ENCODE results near the gene KCTD2. TPM values are rescaled to one million over a fixed set of nuclear protein-coding genes. Genes with fewer than 3 reads are reported as not detected.

KCTD2 gene
- total RNA-seq, 5 donors from 2014 or later (not counting 1 experiment from before 2014, with no cell fraction given): 22.0 to 32.8 (median 29.0) TPM

DNA sequence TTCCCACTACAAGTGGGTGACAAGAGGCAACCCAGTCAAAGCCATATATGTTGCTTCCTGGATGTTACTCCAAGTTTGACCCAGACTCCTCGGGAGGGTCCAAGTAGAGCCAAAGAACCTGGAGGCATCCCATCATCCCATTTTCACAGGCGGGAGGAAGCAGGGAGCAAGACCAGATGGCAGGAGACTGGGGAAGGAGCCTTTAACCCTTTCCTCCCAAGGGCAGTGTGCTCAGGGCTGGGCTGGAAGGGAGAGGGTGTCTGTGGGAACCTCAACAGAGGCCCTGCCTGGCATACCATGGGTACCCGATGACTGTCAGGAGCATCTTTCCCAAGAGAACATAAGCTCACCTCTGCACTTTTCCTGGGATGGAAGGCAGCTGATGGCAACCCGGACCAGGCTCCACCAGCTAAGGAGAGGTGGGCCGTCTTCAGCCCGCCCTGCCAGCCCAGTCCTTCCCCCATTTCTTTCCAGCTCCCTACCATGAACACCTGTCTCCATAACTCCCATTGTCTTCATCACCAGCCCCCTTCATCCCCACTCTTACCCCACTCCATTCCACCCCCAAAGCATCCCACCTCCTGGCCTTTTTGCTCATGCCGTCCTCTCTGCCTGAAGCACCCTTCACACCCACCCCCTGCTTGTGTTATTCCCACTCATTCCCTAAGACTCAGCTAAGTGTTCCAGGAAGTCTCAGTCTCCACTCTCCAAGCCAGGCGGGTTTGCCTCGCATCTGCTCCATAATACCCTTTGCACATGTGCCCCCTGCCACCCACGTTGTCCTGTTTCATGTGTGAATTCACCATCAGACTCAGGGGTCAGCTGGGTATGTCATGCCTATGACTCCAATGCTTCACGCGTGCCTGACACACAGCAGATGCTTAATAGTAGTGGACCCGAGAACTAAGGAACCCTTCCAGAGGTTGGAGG lies 34.9 kb downstream of the KCTD2 start:
- H3K9me3 ChIP-seq: no peaks in the 10 kb centered on the region
- no peaks in the 10 kb centered on the region for H3K36me3 ChIP-seq (ENCODE audit: control insufficient read depth in 2 of 2, extremely low read depth in 1 of 2, insufficient read depth in 1 of 2, low read length in 1 of 2)
- ATAC-seq (replicated peaks in 1 of 4) (no peak), DNase-seq (no peak)
- Mint-ChIP-seq H3K27ac (no peak overlapping the region), H3K27me3 (no peaks in the 10 kb centered on the region), H3K36me3 (no peaks in the 10 kb centered on the region), H3K4me1 (peaks cover 27 to 47% (median 35%) of the 10 kb centered on the region in 3 donors), H3K4me3 (no peak overlapping the region), H3K9me3 (no peaks in the 10 kb centered on the region)
- H3K4me3 ChIP-seq (ENCODE audit: control insufficient read depth in 1 of 2, extremely low read depth in 1 of 2, low read length in 1 of 2): no peak overlapping the region
- H3K4me1 ChIP-seq (ENCODE audit: control insufficient read depth in 1 of 2, extremely low read depth in 1 of 2, insufficient read depth in 2 of 2, low read length in 2 of 2): peaks cover 6 to 41% of the 10 kb centered on the region in 2 experiments
- no peak overlapping the region for H3K27ac ChIP-seq (ENCODE audit: low read length)
- CTCF ChIA-PET: interaction anchor here in 1 of 2 donors (0.7 kb wide), 1 partner anchor 44 kb away, joined by 3 read pairs; no protein-coding TSS in a partner anchor
- POLR2A ChIA-PET: interaction anchor here in 1 of 2 donors (0.7 kb wide), 1 partner anchor 67 kb away, joined by 3 read pairs; no protein-coding TSS in a partner anchor
- 88% methylated on average over 10 of the region's 13 CpGs for WGBS (ENCODE audit: insufficient coverage)
- peaks cover 0 to 20% of the 10 kb centered on the region in 2 experiments for H3K27me3 ChIP-seq (replicated peaks in 1 of 2; ENCODE audit: control insufficient read depth in 2 of 2, extremely low read depth in 1 of 2, insufficient read depth in 2 of 2, low read length in 1 of 2)

DNA sequence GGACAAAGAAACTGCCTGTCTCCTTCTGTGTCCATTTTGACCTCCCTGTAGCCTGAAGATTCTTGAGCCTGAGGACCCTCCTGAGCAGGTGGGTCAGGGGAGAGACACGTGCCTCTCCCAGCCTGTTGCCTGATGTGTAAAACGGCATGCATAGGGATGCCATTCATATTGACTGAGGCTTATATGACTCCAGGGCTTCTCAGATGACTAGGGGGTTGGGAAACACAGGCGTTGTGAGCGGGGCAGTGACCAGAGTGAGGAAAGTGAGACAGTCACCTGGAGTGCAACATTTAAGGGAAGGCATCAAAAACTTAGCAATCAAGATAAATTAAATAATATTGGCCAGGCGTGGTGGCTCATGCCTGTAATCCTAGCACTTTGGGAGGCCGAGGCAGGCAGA lies 35.7 kb downstream of the KCTD2 start:
- Histone ChIP-seq H3K27ac (ENCODE audit: low read length) (no peak overlapping the region), H3K4me1 (ENCODE audit: control insufficient read depth in 1 of 2, extremely low read depth in 1 of 2, insufficient read depth in 2 of 2, low read length in 2 of 2) (peaks cover 6 to 41% of the 10 kb centered on the region in 2 experiments), H3K27me3 (replicated peaks in 1 of 2; ENCODE audit: control insufficient read depth in 2 of 2, extremely low read depth in 1 of 2, insufficient read depth in 2 of 2, low read length in 1 of 2) (peaks cover 0 to 19% of the 10 kb centered on the region in 2 experiments), H3K9me3 (no peaks in the 10 kb centered on the region), H3K36me3 (ENCODE audit: control insufficient read depth in 2 of 2, extremely low read depth in 1 of 2, insufficient read depth in 1 of 2, low read length in 1 of 2) (no peaks in the 10 kb centered on the region), H3K4me3 (ENCODE audit: control insufficient read depth in 1 of 2, extremely low read depth in 1 of 2, low read length in 1 of 2) (no peak overlapping the region)
- no peaks in the 10 kb centered on the region for H3K27me3 Mint-ChIP-seq
- no peak for ATAC-seq (replicated peaks in 1 of 4)
- H3K36me3 Mint-ChIP-seq: no peaks in the 10 kb centered on the region
- no peak overlapping the region for H3K4me3 Mint-ChIP-seq
- ChIA-PET CTCF (no interaction called here), POLR2A (no interaction called here)
- H3K9me3 Mint-ChIP-seq: no peaks in the 10 kb centered on the region
- peak overlapping the region in 1 of 2 donors; percentile 71 for H3K27ac Mint-ChIP-seq
- peaks cover 34 to 47% (median 36%) of the 10 kb centered on the region in 3 donors for H3K4me1 Mint-ChIP-seq
- no peak for DNase-seq
- WGBS (ENCODE audit: insufficient coverage): 85% methylated on average over 2 of the region's 6 CpGs

DNA sequence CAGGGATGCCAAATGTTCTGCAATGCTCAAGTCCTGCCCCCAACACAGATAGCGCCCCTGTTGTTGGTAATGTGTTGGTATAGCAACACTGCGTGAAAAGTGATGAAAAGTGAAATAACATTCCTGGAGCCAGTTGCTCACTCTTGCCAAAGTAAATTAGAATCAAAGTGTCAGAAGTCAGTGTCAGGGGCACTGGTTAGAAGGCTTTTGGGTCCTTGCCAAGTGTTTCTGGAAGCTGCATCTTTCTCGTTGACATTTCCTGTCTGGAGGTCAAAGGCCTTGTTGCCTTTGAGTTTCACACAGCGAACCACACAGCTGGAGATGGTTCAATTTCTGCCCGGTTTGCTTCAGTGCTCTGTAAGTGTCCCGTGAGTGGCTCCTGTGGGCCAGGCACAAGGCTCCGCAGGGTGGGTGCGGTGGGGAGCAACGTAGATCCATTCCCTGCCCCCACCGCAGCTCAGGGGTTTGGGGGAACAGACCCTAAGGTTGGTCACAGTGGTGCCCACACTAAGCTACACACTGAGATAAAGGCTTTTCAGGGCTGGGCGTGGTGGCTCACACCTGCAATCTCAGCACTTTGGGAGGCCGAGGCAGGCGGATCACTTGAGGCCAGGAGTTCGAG lies 37.1 kb downstream of the KCTD2 start:
- peak overlapping the region in 1 of 3 donors; percentile 40 for H3K4me3 Mint-ChIP-seq
- H3K4me1 Mint-ChIP-seq: peaks cover 34 to 46% (median 45%) of the 10 kb centered on the region in 3 donors
- WGBS (ENCODE audit: insufficient coverage): 56% methylated on average over 8 of the region's 14 CpGs
- peak overlapping the region; percentile 80 to 81 for H3K27ac Mint-ChIP-seq
- Histone ChIP-seq H3K4me1 (ENCODE audit: control insufficient read depth in 1 of 2, extremely low read depth in 1 of 2, insufficient read depth in 2 of 2, low read length in 2 of 2) (peaks cover 12 to 40% of the 10 kb centered on the region in 2 experiments), H3K27ac (ENCODE audit: low read length) (peak overlapping the region; percentile 61), H3K4me3 (ENCODE audit: control insufficient read depth in 1 of 2, extremely low read depth in 1 of 2, low read length in 1 of 2) (no peak overlapping the region), H3K36me3 (ENCODE audit: control insufficient read depth in 2 of 2, extremely low read depth in 1 of 2, insufficient read depth in 1 of 2, low read length in 1 of 2) (no peaks in the 10 kb centered on the region), H3K27me3 (replicated peaks in 1 of 2; ENCODE audit: control insufficient read depth in 2 of 2, extremely low read depth in 1 of 2, insufficient read depth in 2 of 2, low read length in 1 of 2) (peaks cover 0 to 6% of the 10 kb centered on the region in 2 experiments), H3K9me3 (no peaks in the 10 kb centered on the region)
- ChIA-PET POLR2A (no interaction called here), CTCF (no interaction called here)
- H3K9me3 Mint-ChIP-seq: no peaks in the 10 kb centered on the region
- H3K27me3 Mint-ChIP-seq: no peaks in the 10 kb centered on the region
- ATAC-seq (replicated peaks in 1 of 4): peak in 3 of 4 experiments; percentile 22 to 49 (median 30)
- DNase-seq: peak in 19 of 35 experiments; percentile 16 to 65 (median 36)
- no peaks in the 10 kb centered on the region for H3K36me3 Mint-ChIP-seq

DNA sequence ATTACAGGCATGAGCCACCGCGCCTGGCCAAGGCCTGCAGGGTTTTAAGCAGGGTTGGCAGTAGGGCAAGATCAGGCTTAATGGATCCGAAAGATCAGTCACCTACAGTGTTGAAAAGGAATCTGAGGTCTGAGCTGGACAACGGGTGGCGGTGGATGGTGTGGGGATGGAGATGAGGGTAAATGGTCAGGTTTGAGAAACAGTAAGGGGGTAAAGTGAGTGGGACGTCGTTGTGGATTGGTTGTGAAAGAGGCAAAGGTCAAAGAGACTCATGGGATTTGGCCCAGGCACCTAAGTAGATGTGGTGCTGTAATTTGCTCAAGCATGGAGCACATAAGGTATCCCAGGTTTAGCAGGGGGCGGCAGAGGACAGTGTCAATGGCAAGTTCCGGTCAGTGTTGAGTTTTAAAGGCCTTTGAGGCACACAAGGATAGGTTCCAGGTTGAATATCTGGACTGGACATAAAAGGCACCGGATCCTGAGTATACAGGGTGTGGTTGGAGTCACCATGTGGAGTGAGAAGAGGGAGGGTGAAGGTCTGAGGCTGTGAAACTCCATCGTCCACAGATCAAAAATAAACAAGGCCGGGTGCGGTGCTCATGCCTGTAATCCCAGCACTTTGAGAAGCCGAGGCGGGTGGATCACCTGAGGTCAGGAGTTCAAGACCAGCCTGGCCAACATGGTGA lies 39.6 kb downstream of the KCTD2 start:
- H3K4me1 ChIP-seq (ENCODE audit: control insufficient read depth in 1 of 2, extremely low read depth in 1 of 2, insufficient read depth in 2 of 2, low read length in 2 of 2): peaks cover 15 to 51% of the 10 kb centered on the region in 2 experiments
- no peaks in the 10 kb centered on the region for H3K36me3 ChIP-seq (ENCODE audit: control insufficient read depth in 2 of 2, extremely low read depth in 1 of 2, insufficient read depth in 1 of 2, low read length in 1 of 2)
- 82% methylated on average over 10 of the region's 15 CpGs for WGBS (ENCODE audit: insufficient coverage)
- H3K27ac Mint-ChIP-seq: peak overlapping the region; percentile 82 to 90
- CTCF ChIA-PET: interaction anchor here in 1 of 2 donors (0.5 to 1.7 kb wide), 2 partner anchors 125 to 236 kb away, joined by 4 to 6 read pairs; no protein-coding TSS in a partner anchor
- H3K9me3 Mint-ChIP-seq: no peaks in the 10 kb centered on the region
- no peak overlapping the region for H3K27ac ChIP-seq (ENCODE audit: low read length)
- no peaks in the 10 kb centered on the region for H3K9me3 ChIP-seq
- DNase-seq: no peak
- H3K4me3 Mint-ChIP-seq: peak overlapping the region; percentile 78 to 83 (median 81)
- H3K36me3 Mint-ChIP-seq: no peaks in the 10 kb centered on the region
- POLR2A ChIA-PET: interaction anchor here in 1 of 2 donors (0.7 kb wide), 1 partner anchor 23 kb away, joined by 7 read pairs; no protein-coding TSS in a partner anchor
- H3K27me3 ChIP-seq (replicated peaks in 1 of 2; ENCODE audit: control insufficient read depth in 2 of 2, extremely low read depth in 1 of 2, insufficient read depth in 2 of 2, low read length in 1 of 2): no peaks in the 10 kb centered on the region
- H3K4me1 Mint-ChIP-seq: peaks cover 51 to 71% (median 56%) of the 10 kb centered on the region in 3 donors
- H3K4me3 ChIP-seq (ENCODE audit: control insufficient read depth in 1 of 2, extremely low read depth in 1 of 2, low read length in 1 of 2): no peak overlapping the region
- no peak for ATAC-seq (replicated peaks in 1 of 4)
- H3K27me3 Mint-ChIP-seq: no peaks in the 10 kb centered on the region

DNA sequence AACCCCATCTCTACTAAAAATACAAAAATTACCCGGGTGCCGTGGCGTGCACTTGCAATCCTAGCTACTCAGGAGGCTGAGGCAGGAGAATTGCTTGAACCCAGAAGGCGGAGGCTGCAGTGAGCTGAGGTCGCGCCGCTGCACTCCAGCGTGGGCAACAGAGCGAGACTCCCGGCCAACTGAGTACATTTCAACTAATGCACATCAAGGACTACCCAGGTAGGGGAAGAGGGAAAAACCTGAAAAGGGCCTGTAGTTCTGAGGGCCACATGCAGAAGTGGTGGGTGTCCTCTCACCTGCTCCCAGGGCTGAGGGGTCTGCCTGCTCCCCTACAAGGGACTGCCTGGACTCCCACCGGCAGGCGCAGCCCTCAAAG lies 40.1 kb downstream of the KCTD2 start:
- no peaks in the 10 kb centered on the region for H3K9me3 ChIP-seq
- H3K4me1 Mint-ChIP-seq: peaks cover 56 to 76% (median 61%) of the 10 kb centered on the region in 3 donors

More for the DNA sequence above, 40.1 kb downstream of the KCTD2 start:
- H3K27ac ChIP-seq (ENCODE audit: low read length): peak overlapping the region; percentile 52
- CTCF ChIA-PET: interaction anchor here in 1 of 2 donors (0.5 to 1.7 kb wide), 2 partner anchors 125 to 235 kb away, joined by 4 to 6 read pairs; no protein-coding TSS in a partner anchor
- no peaks in the 10 kb centered on the region for H3K36me3 ChIP-seq (ENCODE audit: control insufficient read depth in 2 of 2, extremely low read depth in 1 of 2, insufficient read depth in 1 of 2, low read length in 1 of 2)
- POLR2A ChIA-PET: no interaction called here
- no peak for DNase-seq
- H3K4me1 ChIP-seq (ENCODE audit: control insufficient read depth in 1 of 2, extremely low read depth in 1 of 2, insufficient read depth in 2 of 2, low read length in 2 of 2): peaks cover 15 to 51% of the 10 kb centered on the region in 2 experiments
- no peaks in the 10 kb centered on the region for H3K9me3 Mint-ChIP-seq
- 85% methylated on average over 3 of the region's 12 CpGs for WGBS (ENCODE audit: insufficient coverage)
- H3K4me3 Mint-ChIP-seq: peak overlapping the region; percentile 78 to 83 (median 81)
- H3K27me3 Mint-ChIP-seq: no peaks in the 10 kb centered on the region
- H3K27ac Mint-ChIP-seq: peak overlapping the region; percentile 82 to 90
- H3K4me3 ChIP-seq (ENCODE audit: control insufficient read depth in 1 of 2, extremely low read depth in 1 of 2, low read length in 1 of 2): peak overlapping the region in 1 of 2 donors; percentile 61
- ATAC-seq (replicated peaks in 1 of 4): peak in 3 of 4 experiments; percentile 4 to 6 (median 5)
- no peaks in the 10 kb centered on the region for H3K36me3 Mint-ChIP-seq
- H3K27me3 ChIP-seq (replicated peaks in 1 of 2; ENCODE audit: control insufficient read depth in 2 of 2, extremely low read depth in 1 of 2, insufficient read depth in 2 of 2, low read length in 1 of 2): no peaks in the 10 kb centered on the region
